Panc1 (cell line): ENCODE measurements around the gene UNC50. TPM values are rescaled to one million over a fixed set of nuclear protein-coding genes. Genes with fewer than 3 reads are reported as not detected.
"Not testable (repeated sequence)": the region's sequence is repeated elsewhere in the genome, so short reads cannot be mapped to it uniquely, and the experiment has no call there.

Source experiments
- ATAC-seq: fragments of 200-7000 bp; cut with Tn5 transposase; 2 replicates; pipeline ENCODE4 v1.9.1; 2020; ENCODE audit warnings: mild to moderate bottlenecking, moderate library complexity
- BruUV-seq: library from RNA; stranded (reverse); fragments of 400-500 nt; replicated peaks from 2 replicates; lab custom pipeline; 2021; lab: Mats Ljungman, UMichigan
- CTCF ChIA-PET: fragments of 300-600 bp; sonication (Branson Sonifier 250); formaldehyde crosslinking; loops from one replicate; lab custom pipeline; 2022; ENCODE audit warnings: antibody characterized with exemption; lab: Charles Lee
- POLR2A ChIA-PET: fragments of 300-600 bp; sonication (Branson Sonifier 250); formaldehyde crosslinking; loops from one replicate; lab custom pipeline; 2022; ENCODE audit warnings: antibody characterized with exemption; lab: Charles Lee
- DNase-seq: peaks from one replicate; pipeline ENCODE4 v3.0.0-alpha.2; 2010; ENCODE audit warnings: low read depth, low spot score
- H3K27ac ChIP-seq: 2 replicates; pipeline ENCODE4 v1.5.1; 2011; ENCODE audit warnings: mild to moderate bottlenecking, low read length, inconsistent platforms
- H3K27me3 ChIP-seq: fragments of 200-500 bp; sonication (Bioruptor generic); 2 replicates; pipeline ENCODE4 v1.6.0; 2014; ENCODE audit warnings: low read length, inconsistent platforms; ENCODE audit not compliant: control insufficient read depth, insufficient read depth
- H3K36me3 ChIP-seq: fragments of 200-500 bp; sonication (Bioruptor generic); 2 replicates; pipeline ENCODE4 v1.5.1; 2014; ENCODE audit warnings: inconsistent platforms, mild to moderate bottlenecking, low read length, moderate library complexity; ENCODE audit not compliant: control insufficient read depth, insufficient read depth
- H3K4me1 ChIP-seq: 2 replicates; pipeline ENCODE4 v1.5.1; 2011; ENCODE audit warnings: inconsistent platforms, mild to moderate bottlenecking, low read length, moderate library complexity; ENCODE audit not compliant: control insufficient read depth, insufficient read depth
- H3K4me3 ChIP-seq, 2 experiments: 2 replicates each; pipeline ENCODE4 v1.5.1; 2011 to 2012; ENCODE audit warnings: low read depth in 2 of 2, low read length in 2 of 2, mild to moderate bottlenecking in 2 of 2, inconsistent platforms in 1 of 2, moderate library complexity in 1 of 2
- H3K9me3 ChIP-seq: fragments of 200-500 bp; sonication (Bioruptor generic); 2 replicates; pipeline ENCODE4 v1.5.1; 2014; ENCODE audit warnings: low read depth, mild to moderate bottlenecking, inconsistent platforms, low read length, moderate library complexity; ENCODE audit not compliant: control insufficient read depth, insufficient read depth
- POLR2AphosphoS5 ChIP-seq: IDR thresholded peaks from 2 replicates; pipeline ENCODE4 v1.6.1; 2012; ENCODE audit warnings: mild to moderate bottlenecking, low read depth, low read length, moderate library complexity
- SIN3A ChIP-seq: IDR thresholded peaks from 2 replicates; pipeline ENCODE4 v1.6.1; 2012; ENCODE audit warnings: low read depth, mild to moderate bottlenecking, low read length, moderate library complexity, borderline replicate concordance; ENCODE audit not compliant: insufficient read depth
- TCF7L2 ChIP-seq: IDR thresholded peaks from 2 replicates; pipeline ENCODE4 v1.6.1; 2011; ENCODE audit warnings: mild to moderate bottlenecking, low read depth, low read length, inconsistent platforms
- in situ Hi-C: cut with HindIII; loops from 2 replicates; pipeline ENCODE4 v1.10.0; 2016; ENCODE audit warnings: low sequenced_read_pairs, low pct_unique_long_range_greater_than_20kb
- intact Hi-C: fragments of 100-400 bp; cut with micrococcal nuclease; formaldehyde crosslinking; loops from one replicate; pipeline ENCODE4 v1.10.0; 2022; ENCODE audit not compliant: unreplicated experiment
- total RNA-seq: library from RNA; stranded (reverse); gene quantifications from one replicate; pipeline ENCODE4 v1.2.1, GENCODE V29; 2021; ENCODE audit not compliant: unreplicated experiment
- TF ChIP-seq, protein P1 (sequence below): fragments of 450-650 bp; IDR thresholded peaks from 2 replicates; pipeline ENCODE4 v1.5.1; 2017; ENCODE audit warnings: mild to moderate bottlenecking
- TF ChIP-seq, protein P2 (sequence below), 2 experiments: IDR thresholded peaks; 2 replicates each; pipeline ENCODE4 v1.6.1; 2011 to 2012; ENCODE audit warnings: low read depth in 2 of 2, control low read depth in 1 of 2, low read length in 1 of 2, mild to moderate bottlenecking in 1 of 2, moderate library complexity in 1 of 2; ENCODE audit not compliant: insufficient read depth in 1 of 2

The UNC50 gene
- total RNA-seq, 1 experiment from 2014 or later, result 43.6 TPM

DNA sequence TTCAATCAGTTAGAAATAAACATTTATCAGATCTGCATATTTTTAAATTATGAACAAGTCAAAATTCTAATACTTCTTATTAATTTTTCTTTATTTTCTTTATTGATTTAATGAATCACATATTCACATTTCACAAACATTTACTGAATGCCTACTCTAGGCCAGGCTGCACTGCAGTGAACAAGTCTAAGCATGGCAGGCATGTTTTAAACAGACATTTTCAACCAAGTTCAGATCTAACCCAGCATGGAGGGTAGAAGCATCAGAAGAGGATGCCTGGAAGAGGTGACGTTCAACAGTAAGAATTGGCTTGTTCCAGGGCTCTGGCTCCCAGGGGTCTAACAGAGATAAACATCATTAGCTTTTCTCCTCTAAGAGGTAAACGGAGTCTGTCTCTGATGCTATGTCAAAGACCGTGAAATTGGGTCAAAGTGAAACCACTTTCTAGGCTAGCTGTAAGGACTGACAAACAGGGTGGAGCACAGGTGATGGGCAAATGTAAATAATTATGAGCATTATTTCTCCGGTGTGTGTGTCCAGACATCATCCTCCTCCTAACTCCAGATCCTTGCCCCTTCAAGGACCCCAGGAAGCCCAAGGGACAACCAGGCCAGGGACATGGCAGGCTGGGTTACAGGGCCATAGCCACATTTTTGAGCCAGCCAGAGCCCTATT, 50.6 kb downstream of the UNC50 start:
- no peak overlapping the region for H3K27ac ChIP-seq
- H3K4me3 ChIP-seq, result no peak overlapping the region
- no TSS peak for BruUV-seq
- intact Hi-C loops (no loop called here), in situ Hi-C loops (no loop called here)
- TF ChIP-seq, protein P1, sequence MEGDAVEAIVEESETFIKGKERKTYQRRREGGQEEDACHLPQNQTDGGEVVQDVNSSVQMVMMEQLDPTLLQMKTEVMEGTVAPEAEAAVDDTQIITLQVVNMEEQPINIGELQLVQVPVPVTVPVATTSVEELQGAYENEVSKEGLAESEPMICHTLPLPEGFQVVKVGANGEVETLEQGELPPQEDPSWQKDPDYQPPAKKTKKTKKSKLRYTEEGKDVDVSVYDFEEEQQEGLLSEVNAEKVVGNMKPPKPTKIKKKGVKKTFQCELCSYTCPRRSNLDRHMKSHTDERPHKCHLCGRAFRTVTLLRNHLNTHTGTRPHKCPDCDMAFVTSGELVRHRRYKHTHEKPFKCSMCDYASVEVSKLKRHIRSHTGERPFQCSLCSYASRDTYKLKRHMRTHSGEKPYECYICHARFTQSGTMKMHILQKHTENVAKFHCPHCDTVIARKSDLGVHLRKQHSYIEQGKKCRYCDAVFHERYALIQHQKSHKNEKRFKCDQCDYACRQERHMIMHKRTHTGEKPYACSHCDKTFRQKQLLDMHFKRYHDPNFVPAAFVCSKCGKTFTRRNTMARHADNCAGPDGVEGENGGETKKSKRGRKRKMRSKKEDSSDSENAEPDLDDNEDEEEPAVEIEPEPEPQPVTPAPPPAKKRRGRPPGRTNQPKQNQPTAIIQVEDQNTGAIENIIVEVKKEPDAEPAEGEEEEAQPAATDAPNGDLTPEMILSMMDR, result no peak
- TF ChIP-seq TCF7L2 (no peak), POLR2AphosphoS5 (no peak), SIN3A (no peak)
- TF ChIP-seq, protein P2, sequence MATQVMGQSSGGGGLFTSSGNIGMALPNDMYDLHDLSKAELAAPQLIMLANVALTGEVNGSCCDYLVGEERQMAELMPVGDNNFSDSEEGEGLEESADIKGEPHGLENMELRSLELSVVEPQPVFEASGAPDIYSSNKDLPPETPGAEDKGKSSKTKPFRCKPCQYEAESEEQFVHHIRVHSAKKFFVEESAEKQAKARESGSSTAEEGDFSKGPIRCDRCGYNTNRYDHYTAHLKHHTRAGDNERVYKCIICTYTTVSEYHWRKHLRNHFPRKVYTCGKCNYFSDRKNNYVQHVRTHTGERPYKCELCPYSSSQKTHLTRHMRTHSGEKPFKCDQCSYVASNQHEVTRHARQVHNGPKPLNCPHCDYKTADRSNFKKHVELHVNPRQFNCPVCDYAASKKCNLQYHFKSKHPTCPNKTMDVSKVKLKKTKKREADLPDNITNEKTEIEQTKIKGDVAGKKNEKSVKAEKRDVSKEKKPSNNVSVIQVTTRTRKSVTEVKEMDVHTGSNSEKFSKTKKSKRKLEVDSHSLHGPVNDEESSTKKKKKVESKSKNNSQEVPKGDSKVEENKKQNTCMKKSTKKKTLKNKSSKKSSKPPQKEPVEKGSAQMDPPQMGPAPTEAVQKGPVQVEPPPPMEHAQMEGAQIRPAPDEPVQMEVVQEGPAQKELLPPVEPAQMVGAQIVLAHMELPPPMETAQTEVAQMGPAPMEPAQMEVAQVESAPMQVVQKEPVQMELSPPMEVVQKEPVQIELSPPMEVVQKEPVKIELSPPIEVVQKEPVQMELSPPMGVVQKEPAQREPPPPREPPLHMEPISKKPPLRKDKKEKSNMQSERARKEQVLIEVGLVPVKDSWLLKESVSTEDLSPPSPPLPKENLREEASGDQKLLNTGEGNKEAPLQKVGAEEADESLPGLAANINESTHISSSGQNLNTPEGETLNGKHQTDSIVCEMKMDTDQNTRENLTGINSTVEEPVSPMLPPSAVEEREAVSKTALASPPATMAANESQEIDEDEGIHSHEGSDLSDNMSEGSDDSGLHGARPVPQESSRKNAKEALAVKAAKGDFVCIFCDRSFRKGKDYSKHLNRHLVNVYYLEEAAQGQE (IDR thresholded peaks at IDR 0.05; ENCODE audit: insufficient read depth in 1 of 2, low read depth in 2 of 2, low read length in 1 of 2), result no peak
- H3K27me3 ChIP-seq, result no peaks in the 10 kb centered on the region; the same call in 1 of the 2 replicates
- H3K4me1 ChIP-seq, result no peaks in the 10 kb centered on the region
- ChIA-PET CTCF (no interaction called here), POLR2A (no interaction called here)
- ATAC-seq (no peak), DNase-seq (no peak)
- no peaks in the 10 kb centered on the region for H3K36me3 ChIP-seq
- peaks cover 5% of the 10 kb centered on the region; the same call in 1 of the 2 replicates for H3K9me3 ChIP-seq

DNA sequence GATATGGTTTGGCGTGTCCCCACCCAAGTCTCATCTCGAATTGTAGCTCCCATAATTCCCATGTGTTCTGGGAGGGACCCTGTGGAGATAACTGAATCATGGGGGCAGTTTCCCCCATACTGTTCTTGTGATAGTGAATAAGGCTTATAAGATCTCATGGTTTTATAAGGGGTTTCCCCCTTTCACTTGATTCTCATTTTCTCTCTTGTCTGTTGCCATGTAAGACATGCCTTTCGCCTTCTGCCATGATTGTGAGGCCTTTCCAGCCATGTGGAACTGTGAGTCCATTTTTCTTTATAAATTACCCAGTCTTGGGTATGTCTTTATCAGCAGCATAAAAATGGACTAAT, 51.1 kb downstream of the UNC50 start:
- BruUV-seq, POLR2A ChIA-PET, intact Hi-C loops, ATAC-seq, H3K9me3 ChIP-seq, H3K27me3 ChIP-seq, H3K27ac ChIP-seq, H3K36me3 ChIP-seq, DNase-seq, CTCF ChIA-PET, H3K4me1 ChIP-seq, H3K4me3 ChIP-seq, in situ Hi-C loops: not testable (repeated sequence)

DNA sequence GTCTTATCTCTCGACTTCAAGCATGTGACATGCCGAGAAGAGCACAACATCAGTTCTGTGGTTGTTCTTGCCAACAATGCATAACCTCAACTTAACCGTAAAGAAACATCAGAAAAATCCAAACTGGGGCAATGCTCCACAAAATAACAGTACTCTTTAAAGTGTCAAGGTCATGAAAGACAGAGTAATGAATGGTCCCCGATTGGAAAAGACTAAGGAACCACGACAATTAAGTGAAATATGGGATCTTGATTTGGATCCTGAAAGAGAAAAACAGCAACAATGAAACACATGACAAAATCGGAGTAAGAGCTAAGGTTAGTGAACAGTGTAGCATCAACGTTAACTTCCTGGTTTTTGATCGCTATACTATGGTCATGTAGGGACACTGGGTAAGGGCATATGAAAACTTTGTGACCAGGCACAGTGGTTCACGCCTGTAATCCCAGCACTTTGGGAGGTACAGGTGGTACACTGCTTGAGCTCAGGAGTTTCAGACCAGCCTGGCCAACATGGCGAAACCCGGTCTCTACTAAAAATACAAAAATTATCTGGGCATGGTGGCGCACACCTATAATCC, 55.2 kb downstream of the UNC50 start:
- intact Hi-C loops (no loop called here), in situ Hi-C loops (no loop called here)
- TF ChIP-seq, protein P1, result no peak
- TF ChIP-seq, protein P2 (IDR thresholded peaks at IDR 0.05; ENCODE audit: insufficient read depth in 1 of 2, low read depth in 2 of 2, low read length in 1 of 2), result no peak
- TF ChIP-seq POLR2AphosphoS5 (no peak), SIN3A (no peak), TCF7L2 (no peak)
- Histone ChIP-seq H3K4me1 (no peaks in the 10 kb centered on the region), H3K27ac (no peak overlapping the region), H3K4me3 (no peak overlapping the region), H3K9me3 (peaks cover 5% of the 10 kb centered on the region; the same call in 1 of the 2 replicates), H3K36me3 (no peaks in the 10 kb centered on the region), H3K27me3 (no peaks in the 10 kb centered on the region)
- no TSS peak for BruUV-seq
- DNase-seq (no peak), ATAC-seq (no peak)
- POLR2A ChIA-PET, result no interaction called here
- CTCF ChIA-PET, result interaction anchor here (0.6 kb wide), 1 partner anchor 503 kb away, joined by 3 read pairs; no protein-coding TSS in a partner anchor
